GM18858 (cell line): Measurements from ENCODE around the gene PARD3B.

ENCODE experiments used
- ATAC-seq: cut with Tn5 transposase; IDR thresholded peaks from one replicate; pipeline ENCODE4 v1.9.1; 2021; ENCODE audit not compliant: unreplicated experiment

PARD3B gene

DNA sequence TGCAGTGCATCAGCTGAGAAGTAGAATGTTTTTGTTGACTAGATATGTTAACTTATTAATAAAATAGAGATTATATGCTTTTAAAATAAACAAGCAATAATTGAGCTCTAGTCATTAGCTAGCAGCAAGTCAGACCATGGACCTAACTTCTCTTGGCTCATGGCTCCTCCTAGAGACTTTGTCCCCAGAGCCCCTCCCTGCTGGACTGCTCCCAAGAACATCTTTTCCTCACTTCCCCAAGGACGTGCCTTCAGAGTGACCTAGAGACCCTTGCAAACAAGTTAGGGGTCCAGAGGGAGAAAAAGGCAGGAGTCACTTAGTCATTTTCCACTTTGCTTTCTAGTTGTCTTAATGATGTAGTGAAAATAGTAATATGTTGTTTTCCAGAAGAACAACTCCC is 824.5 kb downstream of the PARD3B start:
- ATAC-seq = no peak

DNA sequence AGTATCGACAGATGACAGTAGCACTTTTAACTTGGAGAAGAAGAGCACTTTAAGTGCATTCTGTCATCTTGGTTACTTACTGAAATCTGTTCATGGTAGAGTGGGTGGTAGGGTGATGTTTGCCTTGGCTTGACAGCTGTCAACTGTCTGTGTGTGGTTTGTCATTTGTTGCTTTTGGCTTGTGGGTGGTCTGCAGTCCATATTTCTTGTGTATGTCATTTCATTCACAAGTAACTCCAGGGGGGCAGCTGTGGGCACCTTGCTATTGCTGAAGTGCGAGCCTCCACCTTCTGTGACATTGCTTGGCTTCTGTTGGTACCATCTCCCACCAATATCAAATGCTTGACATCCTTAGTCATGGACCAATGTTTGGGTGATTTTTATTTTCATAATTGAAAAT is 825.5 kb downstream of the PARD3B start:
- ATAC-seq = no peak

DNA sequence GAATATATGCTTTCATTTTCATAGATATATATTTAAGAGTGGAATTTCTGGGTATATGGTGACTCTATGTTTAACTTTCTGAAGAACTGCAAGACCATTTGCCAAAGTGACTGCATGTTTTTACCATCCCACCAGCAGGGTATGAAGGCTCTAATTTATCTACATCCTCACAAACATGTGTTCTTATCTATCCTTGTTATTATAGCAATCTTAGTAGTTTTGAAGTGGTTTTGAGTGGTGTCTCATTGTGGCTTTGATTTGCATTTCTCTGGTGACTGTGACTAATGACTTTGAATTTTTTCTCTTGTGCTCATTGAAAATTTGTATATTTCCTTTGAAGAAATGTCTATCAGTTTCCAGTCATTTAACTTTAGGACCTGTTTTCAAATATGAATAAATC is 826.9 kb downstream of the PARD3B start:
- peak; percentile 47 for ATAC-seq

DNA sequence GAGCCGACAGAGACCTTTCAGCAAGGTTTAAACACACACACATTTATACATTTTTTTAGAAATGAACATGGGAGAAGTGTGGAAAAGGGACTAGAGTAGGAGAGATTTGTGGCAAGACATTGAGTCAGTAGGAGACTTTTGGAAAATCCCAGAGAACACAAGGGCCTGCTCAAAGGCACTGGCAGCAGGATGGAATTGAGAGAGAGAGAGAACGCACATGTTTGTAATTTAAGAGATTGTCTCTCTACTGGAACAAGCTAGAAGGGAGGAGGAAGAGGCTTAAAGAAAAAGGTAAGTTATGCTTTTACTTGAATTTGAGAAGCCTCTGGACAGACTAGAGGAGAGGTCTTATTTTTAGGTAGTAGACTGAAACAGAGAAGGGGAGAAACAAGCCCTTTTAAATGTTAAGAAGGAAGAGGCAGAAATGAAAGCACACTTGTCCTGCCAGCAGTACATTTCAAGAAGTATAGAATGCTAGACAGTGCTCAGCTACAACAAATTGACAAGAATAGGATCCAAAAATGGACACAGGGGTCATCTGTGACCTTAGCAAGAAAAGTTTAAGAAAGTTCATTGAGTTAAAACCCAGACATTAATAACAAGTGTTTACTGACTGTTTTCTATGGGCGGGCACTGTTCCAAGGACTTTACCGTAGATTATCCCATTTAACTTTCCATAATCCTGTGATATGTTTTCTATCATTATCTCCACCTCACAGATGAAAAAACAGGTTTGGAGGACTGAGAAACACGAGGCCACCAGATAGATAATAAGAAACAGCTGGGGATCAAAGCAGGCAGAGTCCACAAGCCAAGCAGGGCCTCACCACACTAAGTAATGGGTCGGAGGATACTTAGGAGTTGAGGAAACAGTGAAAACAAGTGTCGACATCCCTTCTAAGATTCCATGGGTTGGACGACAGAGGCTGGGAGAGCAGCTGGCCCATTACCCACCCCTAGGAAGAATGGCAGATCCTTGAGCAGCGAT is 830.5 kb downstream of the PARD3B start:
- no peak for ATAC-seq

DNA sequence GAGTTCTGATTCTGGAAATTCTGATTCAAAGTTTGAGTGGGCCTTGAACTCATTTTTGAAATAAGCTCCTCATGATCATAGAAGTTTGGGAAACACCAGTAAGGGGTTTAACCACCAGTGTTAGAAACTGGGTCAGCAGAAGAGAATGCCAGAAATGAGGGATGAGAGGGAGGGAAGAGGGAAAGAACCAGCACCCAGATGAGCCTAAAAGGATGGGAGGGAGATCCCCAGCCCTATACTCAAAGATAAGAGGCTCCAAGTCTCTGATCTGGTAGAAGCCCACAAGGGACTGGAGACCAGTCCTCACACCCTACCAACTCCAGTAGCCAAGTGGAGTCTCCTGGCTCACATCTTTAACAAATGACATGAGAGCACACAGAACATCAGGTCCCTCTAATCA is 832.0 kb downstream of the PARD3B start:
- ATAC-seq = no peak

DNA sequence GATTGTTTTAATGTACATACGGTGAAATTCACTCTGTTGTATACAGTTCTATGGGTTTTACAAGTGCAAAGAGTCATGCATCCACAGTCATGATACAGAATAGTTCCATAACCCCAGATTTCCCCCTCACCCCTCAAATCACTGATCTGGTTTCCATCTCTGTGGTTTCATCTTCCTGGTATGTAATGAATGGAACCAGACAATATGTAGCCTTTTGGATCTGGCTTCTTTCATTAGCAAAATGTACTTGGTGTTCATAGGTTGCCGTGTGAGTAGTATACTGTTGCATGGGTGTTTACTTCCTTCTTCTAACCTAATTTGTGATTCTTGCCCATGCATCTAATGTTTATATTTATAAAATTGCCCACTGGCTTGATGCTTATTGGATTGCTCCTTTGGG is 838.3 kb downstream of the PARD3B start:
- no peak for ATAC-seq

DNA sequence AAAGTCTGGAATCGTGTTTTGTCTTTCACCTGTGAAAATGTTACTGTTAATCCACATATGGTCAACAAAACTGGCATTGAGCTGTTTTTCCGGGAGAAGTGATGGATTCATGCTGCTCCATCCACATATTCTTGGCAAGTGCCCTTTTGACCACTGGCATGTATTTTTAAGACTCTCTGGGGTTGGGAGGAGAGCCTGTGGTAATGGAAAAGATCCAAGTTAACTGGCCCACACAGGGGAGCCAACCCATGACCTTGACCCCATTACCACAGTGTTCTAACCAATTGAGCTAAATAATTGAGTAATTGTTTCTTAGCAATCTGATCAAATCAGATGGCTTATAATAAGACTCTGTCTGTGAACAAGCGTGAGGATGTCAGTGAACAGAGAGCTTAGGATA is 840.8 kb downstream of the PARD3B start:
- ATAC-seq = no peak

DNA sequence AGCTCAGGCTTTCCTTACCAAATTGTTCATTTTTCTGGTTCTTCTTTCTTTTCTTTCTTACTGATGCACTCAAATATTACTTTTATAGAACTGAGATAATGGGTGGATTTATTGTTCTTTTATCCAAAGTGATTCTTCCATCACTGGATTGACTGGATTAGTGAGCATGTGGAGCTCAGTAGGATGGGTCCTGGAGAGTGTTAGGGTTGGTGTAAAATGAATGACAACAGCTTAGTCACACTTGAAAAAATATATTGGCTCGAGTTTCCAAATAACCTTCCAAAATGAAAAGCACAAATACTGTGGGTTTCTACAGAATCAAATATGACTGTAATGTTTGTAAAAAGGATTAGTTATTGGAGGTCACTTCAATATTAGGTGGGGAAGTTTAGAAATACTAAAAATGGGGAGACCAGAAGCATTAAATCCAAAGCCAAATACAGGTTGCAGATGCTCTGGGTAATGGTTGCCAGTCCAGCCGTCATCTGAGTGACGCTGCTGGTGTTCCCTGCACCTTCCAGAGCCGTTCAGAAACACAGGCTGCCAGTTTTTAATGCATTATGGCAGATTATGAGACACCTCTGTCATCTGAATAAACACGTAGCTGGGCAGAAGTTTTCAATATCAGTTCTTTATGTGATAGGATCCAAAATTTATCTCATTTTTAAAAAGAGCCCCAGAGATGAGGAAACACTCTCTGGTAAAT is 842.2 kb downstream of the PARD3B start:
- no peak for ATAC-seq

DNA sequence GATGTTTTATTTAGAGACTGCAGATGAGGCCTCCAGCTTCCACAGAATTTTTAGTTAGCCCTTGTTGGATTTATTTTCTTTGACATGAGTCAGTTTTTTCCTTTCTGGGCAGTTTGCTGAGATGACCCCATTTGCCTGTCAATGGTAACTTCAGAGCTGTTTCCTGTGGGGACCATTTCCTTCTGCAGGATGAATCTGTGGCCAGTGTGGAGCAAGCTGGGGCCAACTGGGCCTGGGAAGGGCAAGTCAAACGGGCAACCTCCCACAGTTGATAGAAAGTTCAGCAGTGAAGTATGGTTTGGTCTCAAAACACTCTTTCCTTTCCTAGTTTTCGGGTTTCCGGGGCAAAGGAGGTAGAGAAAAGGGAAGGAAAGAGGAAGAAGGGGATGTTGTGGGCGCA is 845.6 kb downstream of the PARD3B start:
- no peak for ATAC-seq

DNA sequence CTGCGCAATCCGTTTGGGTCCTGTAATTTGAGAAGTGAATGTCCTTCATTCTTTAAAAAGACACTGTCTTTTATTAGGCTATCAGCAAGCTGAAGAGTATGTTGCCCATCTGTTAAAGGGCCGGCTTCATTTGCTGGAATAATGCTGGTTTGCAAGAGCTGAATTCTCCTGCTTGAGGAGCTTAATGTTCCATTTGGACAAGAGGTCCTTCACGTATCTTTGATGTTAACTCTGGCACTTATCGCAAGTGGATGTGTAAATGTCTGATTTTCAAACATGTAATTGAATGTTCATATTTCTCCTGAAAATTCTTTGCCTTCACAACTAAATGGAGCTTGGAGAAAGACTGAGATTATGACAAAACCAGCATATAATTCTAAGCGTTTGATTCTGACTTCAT is 856.2 kb downstream of the PARD3B start:
- ATAC-seq = no peak

DNA sequence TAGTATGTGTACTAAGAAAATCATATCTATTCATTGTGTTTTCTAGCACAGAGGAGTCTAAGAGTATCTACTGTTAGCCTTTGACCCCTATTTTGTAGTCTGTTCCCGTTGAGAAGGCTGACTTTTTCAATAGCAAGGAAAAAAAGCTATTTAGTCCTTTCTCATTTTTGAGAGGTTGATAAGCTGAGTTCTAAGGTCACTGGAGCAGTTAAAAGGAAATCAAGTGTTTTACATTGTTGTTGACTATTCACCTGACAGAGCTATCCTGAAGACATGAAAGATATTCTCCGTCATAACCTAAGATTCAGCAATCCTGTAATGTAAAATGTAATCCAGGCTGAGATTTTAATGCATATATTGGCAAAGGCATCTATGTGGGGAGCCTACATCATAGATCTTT is 856.7 kb downstream of the PARD3B start:
- ATAC-seq = no peak

DNA sequence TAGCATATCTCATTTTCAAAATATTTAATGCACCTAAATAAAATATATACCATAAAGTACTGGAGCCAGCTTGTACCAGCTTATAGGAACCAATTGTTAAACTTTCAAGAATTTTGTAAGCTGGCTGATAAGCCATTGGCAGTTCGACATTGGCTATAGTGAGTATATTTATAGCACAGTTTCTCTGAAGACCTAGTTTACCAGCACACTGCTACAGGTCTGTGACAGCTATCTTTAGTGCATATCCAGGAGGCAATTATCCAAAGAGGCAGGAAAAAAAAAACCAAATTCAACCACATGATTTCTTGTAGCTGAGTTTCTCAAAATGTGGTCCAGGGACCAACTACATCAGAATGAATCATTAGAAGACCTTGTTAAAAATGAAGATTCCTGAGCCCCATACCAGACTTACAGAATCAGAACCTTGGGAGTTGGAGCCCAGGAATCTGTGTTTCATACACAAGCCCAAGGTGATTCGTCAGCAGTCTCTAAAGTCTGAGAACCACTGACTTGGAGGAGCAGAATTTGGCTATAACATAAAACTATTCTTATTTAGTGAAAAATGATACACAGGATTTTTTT is 858.1 kb downstream of the PARD3B start:
- no peak for ATAC-seq

DNA sequence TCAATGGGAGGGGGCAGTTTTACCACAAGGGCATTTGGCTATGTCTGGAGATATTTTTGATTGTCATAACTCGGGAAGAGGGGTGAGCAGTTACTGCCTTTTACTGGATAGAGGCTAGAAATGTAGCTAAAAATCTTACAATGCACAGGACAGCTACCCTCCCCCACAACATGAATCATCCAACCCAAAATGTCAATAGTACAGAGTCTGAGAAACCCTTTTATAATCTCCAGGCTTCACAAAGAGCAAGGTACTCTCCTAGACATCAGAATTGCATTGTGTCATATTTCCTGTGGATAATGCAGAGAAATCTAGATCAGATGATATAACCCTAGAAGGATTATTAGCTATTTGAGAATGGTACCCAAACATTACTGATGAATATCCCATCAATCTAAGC is 859.9 kb downstream of the PARD3B start:
- no peak for ATAC-seq

DNA sequence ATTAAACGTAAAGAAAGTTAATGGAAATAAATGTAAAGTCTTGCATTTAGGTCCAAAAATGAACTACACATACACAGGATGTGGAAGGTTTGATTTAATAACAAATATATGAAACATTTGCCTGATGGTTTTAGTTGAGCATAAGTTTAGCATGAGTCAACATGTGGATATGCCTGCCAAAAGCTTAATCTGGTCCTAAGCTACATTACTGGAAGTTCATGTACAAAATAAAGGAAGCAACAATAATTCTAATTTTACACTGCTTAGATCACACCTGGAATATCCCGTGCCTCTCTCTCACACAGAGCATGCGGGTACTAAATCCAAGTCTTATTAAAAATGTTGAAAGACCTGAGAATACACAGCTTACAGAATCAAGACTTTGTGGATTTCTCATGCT is 860.5 kb downstream of the PARD3B start:
- ATAC-seq = no peak

DNA sequence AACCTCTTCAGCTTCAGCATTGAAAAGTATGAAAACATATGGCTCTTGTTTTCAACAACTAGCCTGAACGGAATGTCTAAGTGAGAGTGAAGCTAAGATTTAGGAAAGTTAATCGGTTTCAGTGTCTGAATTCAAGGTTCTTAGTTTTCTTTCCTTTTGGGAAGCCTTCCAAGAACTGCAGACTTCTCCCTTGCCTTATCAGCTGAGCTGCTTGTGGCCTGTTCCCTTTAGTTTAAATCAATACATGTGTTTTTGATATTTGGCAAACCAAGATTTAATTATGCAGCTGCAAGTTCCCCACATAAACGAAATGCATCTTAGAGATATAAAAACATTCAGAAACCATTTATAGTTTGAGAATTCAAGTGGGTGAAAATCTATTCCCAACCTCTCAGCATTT is 862.7 kb downstream of the PARD3B start:
- ATAC-seq = no peak

DNA sequence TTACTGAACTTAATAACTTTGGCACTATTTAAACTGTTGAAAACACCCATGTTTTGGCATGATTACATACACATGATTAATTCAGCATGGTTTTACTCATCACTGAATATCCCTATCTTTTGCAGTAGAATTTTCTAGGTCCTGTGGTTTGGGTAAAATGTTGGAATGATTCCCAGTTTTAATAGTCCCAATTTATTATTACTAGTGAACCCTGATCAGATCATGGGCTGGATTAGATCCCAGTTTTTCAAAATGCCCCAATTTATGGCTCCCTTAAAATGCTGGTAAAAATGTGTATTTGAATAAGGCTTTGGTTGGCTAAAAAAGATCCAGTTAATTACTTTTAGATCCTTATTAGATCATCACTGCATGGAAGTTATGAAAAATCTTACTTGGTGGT is 863.4 kb downstream of the PARD3B start:
- no peak for ATAC-seq

DNA sequence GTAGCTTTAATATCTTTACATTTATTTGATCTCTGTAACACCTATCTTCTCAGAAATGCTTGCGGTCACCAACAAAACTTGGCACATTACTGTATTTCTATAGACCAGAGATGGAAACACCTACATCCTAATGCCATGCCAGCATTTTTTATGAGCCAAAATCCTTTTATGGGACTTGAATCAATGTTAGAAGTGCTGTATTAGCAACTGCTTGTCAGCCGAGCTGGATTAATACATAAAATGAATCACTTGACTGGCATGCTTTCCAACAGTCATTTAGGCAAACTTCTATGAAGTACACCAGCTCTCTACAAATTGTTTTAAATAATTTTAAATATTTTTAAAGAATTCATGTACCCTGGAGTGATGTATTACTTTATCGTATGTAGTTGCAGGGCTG is 864.1 kb downstream of the PARD3B start:
- no peak for ATAC-seq

DNA sequence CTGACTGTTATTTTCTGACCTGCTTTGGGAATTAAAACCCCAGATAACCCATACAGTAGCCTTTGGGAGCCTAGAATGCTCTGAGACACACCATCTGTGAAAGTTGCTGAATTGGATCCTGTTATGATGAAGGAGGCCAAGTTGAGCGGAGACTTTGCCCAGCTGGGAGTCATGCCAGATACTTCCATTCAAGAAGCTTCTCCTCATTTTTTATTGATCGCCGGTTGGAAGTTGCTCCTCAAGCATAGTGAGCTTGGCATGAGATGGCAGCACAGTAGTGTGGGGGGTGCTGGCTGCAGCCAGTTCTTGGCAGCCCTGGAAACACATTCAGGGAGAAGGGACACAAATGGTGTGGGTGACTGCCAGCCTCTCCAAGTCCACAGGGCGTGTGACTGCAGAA is 866.3 kb downstream of the PARD3B start:
- ATAC-seq = no peak

DNA sequence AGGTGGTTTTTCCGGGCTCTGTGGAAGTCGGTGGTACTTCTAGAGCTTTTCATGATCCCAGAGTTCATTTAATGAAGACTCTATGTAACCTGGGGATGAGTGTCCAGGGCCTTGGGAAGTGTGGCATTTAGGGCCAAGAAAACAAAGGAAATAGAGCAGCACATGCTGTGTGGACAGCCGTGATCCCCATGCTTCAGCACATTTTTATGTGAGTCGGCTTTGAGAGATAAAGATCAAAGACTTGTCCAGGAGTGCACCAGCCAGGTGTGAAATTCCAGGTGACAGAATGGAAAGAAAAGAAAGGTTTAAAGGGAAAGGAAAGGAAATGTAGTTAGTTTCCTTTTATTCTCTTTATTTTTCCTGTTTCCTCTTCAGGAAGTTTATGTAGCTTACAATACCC is 879.1 kb downstream of the PARD3B start:
- ATAC-seq = no peak

DNA sequence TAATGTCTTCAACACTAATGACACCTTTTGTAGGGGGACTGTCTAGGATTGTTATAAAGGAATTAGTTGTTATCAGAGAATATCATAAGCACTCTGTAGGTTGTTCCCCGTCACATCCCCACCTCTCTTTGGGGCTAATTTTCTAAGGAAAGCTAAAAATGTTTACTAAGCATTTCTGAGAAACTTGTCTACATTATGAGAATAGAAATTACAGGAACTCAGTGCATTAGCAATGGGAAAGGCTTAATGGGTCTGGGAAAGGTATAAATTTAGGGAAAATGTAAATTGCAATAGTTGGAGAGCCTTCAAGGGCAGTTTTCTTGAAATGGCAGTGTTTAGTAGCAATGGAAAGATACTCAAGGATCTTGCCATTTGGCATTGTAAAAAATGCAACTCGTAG is 879.8 kb downstream of the PARD3B start:
- ATAC-seq = no peak

DNA sequence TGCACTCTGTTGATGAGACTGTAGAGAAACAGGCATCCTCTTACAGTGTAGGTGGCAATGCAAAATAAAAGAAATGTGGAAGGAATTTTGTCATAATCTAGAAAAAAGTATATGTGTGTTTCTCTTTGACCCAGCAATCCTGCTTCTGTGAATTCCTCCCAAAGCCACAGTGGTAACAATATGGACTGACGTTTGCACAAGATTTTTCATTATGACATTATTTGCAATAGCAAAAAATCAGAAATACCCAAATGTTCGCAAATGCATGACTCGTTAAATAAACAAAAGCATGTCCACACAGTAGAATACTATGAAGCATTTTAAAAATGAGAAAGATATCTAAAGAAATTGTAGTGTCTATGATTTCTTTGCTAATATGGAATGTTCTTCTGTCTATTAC is 881.8 kb downstream of the PARD3B start:
- ATAC-seq = no peak

DNA sequence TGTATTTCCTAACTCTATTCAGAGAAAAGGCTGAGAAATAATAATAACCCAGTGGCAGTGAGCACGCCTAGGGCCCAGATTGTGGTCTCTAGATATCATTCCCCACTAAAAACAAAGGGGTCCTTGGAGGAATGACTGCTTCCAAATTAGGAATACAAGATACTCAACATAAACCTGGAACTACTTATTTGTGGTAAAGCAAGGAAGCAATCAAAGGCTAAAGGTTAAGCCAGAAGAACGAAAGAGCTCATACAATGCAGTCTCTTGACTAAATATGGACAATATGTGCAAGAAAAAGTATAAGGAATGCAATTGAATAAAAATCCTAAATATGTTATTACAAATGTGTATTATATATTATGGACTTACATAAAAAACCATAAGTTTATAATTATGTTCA is 883.5 kb downstream of the PARD3B start:
- ATAC-seq = no peak
